ENCODE measurements around the gene RFTN1. TPM values are rescaled to one million over a fixed set of nuclear protein-coding genes. Genes with fewer than 3 reads are reported as not detected.

RFTN1 gene
- total and polyA plus RNA-seq, 9 of the 15 experiments (the other 6 are each of a cell fraction or from before 2014, with no cell fraction given) = 0.08 to 0.51 (median 0.11) TPM; not detected in 6

DNA sequence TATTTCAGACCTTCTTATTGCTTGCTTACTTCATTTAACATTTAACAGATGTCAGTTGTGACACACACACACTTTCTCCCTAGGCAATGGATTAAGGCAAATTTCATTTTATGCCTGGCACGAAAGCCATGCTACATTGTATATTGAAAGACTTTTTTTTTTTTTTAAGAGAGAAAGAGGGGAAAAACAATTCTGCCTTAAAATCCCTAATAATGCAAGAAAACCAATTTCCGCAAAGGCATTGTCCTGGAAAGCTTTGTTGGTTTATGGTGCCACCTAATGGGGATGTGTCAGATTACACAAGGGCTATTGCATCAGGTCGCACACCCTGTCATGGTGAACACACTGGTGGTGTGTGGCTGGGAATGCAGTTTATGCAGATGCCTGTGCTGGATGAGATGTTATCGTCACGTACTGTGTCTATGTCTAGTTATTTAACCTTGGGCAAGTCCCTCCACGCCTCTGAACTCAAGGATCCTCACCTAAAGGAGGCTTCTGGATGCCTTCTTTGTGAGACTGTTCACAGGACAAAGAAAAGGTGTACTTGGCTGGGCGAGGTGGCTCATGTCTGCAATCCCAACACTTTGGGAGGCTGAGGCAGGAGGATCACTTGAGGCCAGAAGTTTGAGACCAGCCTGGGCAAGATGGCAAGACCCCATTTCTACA lies 37.3 kb upstream of the RFTN1 start (continued):
- TF ChIP-seq GTF3C2 (IDR thresholded peaks at IDR 0.05; ENCODE audit: borderline replicate concordance, extremely low read depth, insufficient read length) = no peak
- TF ChIP-seq, protein P1, sequence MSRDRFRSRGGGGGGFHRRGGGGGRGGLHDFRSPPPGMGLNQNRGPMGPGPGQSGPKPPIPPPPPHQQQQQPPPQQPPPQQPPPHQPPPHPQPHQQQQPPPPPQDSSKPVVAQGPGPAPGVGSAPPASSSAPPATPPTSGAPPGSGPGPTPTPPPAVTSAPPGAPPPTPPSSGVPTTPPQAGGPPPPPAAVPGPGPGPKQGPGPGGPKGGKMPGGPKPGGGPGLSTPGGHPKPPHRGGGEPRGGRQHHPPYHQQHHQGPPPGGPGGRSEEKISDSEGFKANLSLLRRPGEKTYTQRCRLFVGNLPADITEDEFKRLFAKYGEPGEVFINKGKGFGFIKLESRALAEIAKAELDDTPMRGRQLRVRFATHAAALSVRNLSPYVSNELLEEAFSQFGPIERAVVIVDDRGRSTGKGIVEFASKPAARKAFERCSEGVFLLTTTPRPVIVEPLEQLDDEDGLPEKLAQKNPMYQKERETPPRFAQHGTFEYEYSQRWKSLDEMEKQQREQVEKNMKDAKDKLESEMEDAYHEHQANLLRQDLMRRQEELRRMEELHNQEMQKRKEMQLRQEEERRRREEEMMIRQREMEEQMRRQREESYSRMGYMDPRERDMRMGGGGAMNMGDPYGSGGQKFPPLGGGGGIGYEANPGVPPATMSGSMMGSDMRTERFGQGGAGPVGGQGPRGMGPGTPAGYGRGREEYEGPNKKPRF (IDR thresholded peaks at IDR 0.05; ENCODE audit: low read depth, low read length) = no peak
- TF ChIP-seq CTCFL (IDR thresholded peaks at IDR 0.05; ENCODE audit: borderline replicate concordance, insufficient read depth, low read depth, low read length, poor library complexity, severe bottlenecking) = no peak
- peak; percentile 66; the same call in 1 of the 2 replicates for TF ChIP-seq TEAD4 (IDR thresholded peaks at IDR 0.05; ENCODE audit: low read length)
- no peak for TF ChIP-seq TEAD4 (CRISPR knock-in tag; IDR thresholded peaks at IDR 0.05; ENCODE audit: borderline replicate concordance)
- TF ChIP-seq DDX20 (tag; IDR thresholded peaks at IDR 0.05; ENCODE audit: low read depth) = no peak
- no peak for TF ChIP-seq MCM3 (IDR thresholded peaks at IDR 0.05)
- TF ChIP-seq ZC3H11A (IDR thresholded peaks at IDR 0.05; ENCODE audit: low read depth, low read length) = no peak
- no peak for TF ChIP-seq MIER1 (IDR thresholded peaks at IDR 0.05; ENCODE audit: low read depth)
- no peak for TF ChIP-seq ZNF140 (CRISPR knock-in tag; IDR thresholded peaks at IDR 0.05)
- TF ChIP-seq FOXK1 (CRISPR knock-in tag; IDR thresholded peaks at IDR 0.05; ENCODE audit: borderline replicate concordance) = no peak
- TF ChIP-seq BHLHE40 (IDR thresholded peaks at IDR 0.05; ENCODE audit: low read length) = peak; percentile 39; the same call in 1 of the 2 replicates
- TF ChIP-seq SNIP1 (IDR thresholded peaks at IDR 0.05; ENCODE audit: low read depth) = no peak
- no peak for TF ChIP-seq ZNF780A (CRISPR knock-in tag; IDR thresholded peaks at IDR 0.05)
- peak; percentile 74; the same call in 1 of the 2 replicates for TF ChIP-seq ATF7 (IDR thresholded peaks at IDR 0.05)
- TF ChIP-seq, protein P2, sequence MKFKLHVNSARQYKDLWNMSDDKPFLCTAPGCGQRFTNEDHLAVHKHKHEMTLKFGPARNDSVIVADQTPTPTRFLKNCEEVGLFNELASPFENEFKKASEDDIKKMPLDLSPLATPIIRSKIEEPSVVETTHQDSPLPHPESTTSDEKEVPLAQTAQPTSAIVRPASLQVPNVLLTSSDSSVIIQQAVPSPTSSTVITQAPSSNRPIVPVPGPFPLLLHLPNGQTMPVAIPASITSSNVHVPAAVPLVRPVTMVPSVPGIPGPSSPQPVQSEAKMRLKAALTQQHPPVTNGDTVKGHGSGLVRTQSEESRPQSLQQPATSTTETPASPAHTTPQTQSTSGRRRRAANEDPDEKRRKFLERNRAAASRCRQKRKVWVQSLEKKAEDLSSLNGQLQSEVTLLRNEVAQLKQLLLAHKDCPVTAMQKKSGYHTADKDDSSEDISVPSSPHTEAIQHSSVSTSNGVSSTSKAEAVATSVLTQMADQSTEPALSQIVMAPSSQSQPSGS (CRISPR knock-in tag; IDR thresholded peaks at IDR 0.05) = no peak
- TF ChIP-seq ZNF282 (CRISPR knock-in tag; IDR thresholded peaks at IDR 0.05) = no peak
- no peak for TF ChIP-seq BRD9 (IDR thresholded peaks at IDR 0.05; ENCODE audit: low read depth, partially characterized antibody)
- TF ChIP-seq ARNT (IDR thresholded peaks at IDR 0.05) = peak in 1 of 2 experiments; percentile 19; a peak in 1 of 4 replicates
